Panc1 (cell line): ENCODE data around the gene CCBE1.

Source experiments
- CTCF ChIP-seq: fragments of 450-650 bp; IDR thresholded peaks from 2 replicates; pipeline ENCODE4 v1.5.1; 2017; ENCODE audit warnings: mild to moderate bottlenecking
- POLR2AphosphoS5 ChIP-seq: IDR thresholded peaks from 2 replicates; pipeline ENCODE4 v1.6.1; 2012; ENCODE audit warnings: mild to moderate bottlenecking, low read depth, low read length, moderate library complexity
- REST ChIP-seq, 2 experiments: IDR thresholded peaks; 2 replicates each; pipeline ENCODE4 v1.6.1; 2011 to 2012; ENCODE audit warnings: low read depth in 2 of 2, control low read depth in 1 of 2, low read length in 1 of 2, mild to moderate bottlenecking in 1 of 2, moderate library complexity in 1 of 2; ENCODE audit not compliant: insufficient read depth in 1 of 2
- SIN3A ChIP-seq: IDR thresholded peaks from 2 replicates; pipeline ENCODE4 v1.6.1; 2012; ENCODE audit warnings: low read depth, mild to moderate bottlenecking, low read length, moderate library complexity, borderline replicate concordance; ENCODE audit not compliant: insufficient read depth
- TCF7L2 ChIP-seq: IDR thresholded peaks from 2 replicates; pipeline ENCODE4 v1.6.1; 2011; ENCODE audit warnings: mild to moderate bottlenecking, low read depth, low read length, inconsistent platforms

GRCh38 chr18:59555995-59556659, 141.1 kb downstream of the CCBE1 start:
- TF ChIP-seq CTCF (no peak), SIN3A (no peak), REST (IDR thresholded peaks at IDR 0.05; ENCODE audit: insufficient read depth in 1 of 2, low read depth in 2 of 2, low read length in 1 of 2) (no peak), POLR2AphosphoS5 (no peak), TCF7L2 (no peak)
